Peyer's patch (tissue), 4 donors: ENCODE measurements around the gene ST6GAL2. TPM values are rescaled to one million over a fixed set of nuclear protein-coding genes. Genes with fewer than 3 reads are reported as not detected.

Source experiments
- DNase-seq, 3 donors: peaks; one replicate each; pipeline ENCODE4 v3.0.0-alpha.2; 2017 to 2019
- H3K27ac ChIP-seq, 4 donors: fragments of 200-600 bp; sonication (generic); one replicate each; pipeline ENCODE4 v1.5.1; 2016 to 2019
- H3K27me3 ChIP-seq, 2 donors: fragments of 200-600 bp; sonication (generic); one replicate each; pipeline ENCODE4 v1.5.1; 2019
- H3K36me3 ChIP-seq, 3 donors: fragments of 200-600 bp; sonication (generic); one replicate each; pipeline ENCODE4 v1.5.1; 2016 to 2019
- H3K4me1 ChIP-seq, 4 donors: fragments of 200-600 bp; sonication (generic); one replicate each; pipeline ENCODE4 v1.5.1; 2016 to 2019
- H3K4me3 ChIP-seq, 4 donors: fragments of 200-600 bp; sonication (generic); 1 replicate in 3 of 4; 2 replicates in 1 of 4; pipeline ENCODE4 v1.5.1; 2016 to 2019; ENCODE audit warnings: mild to moderate bottlenecking in 1 of 4
- H3K9me3 ChIP-seq, 4 donors: fragments of 200-600 bp; sonication (generic); one replicate each; pipeline ENCODE4 v1.5.1; 2016 to 2019; ENCODE audit warnings: mild to moderate bottlenecking in 1 of 4
- CTCF ChIP-seq, 6 experiments: fragments of 450-650 bp in 4 of 6; fragments of 200-600 bp in 2 of 6; sonication (generic) in 1 of 6; IDR thresholded peaks; one replicate each; pipeline ENCODE4 v1.5.1; 2017 to 2019; ENCODE audit warnings: antibody characterized with exemption in 6 of 6, mild to moderate bottlenecking in 3 of 6, moderate library complexity in 1 of 6
- POLR2A ChIP-seq, 2 donors: fragments of 450-650 bp; IDR thresholded peaks; one replicate each; pipeline ENCODE4 v1.5.1; 2017; ENCODE audit warnings: antibody characterized with exemption in 2 of 2, mild to moderate bottlenecking in 2 of 2, moderate library complexity in 2 of 2
- total RNA-seq, 4 donors: library from RNA; depleted of rRNA; stranded (reverse); fragments of >200 nt; gene quantifications; one replicate each; pipeline ENCODE4 v1.1.0, GENCODE V29; 2016

The ST6GAL2 gene
- total RNA-seq, 4 donors from 2014 or later, result 0.27 TPM; not detected in 3

GRCh38 chr2:106868275-106868674 is 17.7 kb downstream of the ST6GAL2 start:
- no peak overlapping the region for H3K27ac ChIP-seq
- H3K9me3 ChIP-seq, result no peaks in the 10 kb centered on the region
- no peak overlapping the region for H3K4me3 ChIP-seq
- DNase-seq, result no peak
- H3K4me1 ChIP-seq, result no peaks in the 10 kb centered on the region
- H3K36me3 ChIP-seq, result no peaks in the 10 kb centered on the region
- TF ChIP-seq CTCF (IDR thresholded peaks at IDR 0.05) (peak in 2 of 6 experiments; percentile 12 to 18), POLR2A (IDR thresholded peaks at IDR 0.05) (no peak)
- H3K27me3 ChIP-seq, result no peaks in the 10 kb centered on the region

GRCh38 chr2:106867196-106867953 is 18.6 kb downstream of the ST6GAL2 start:
- Histone ChIP-seq H3K9me3 (no peaks in the 10 kb centered on the region), H3K27ac (no peak overlapping the region), H3K4me1 (no peaks in the 10 kb centered on the region), H3K36me3 (no peaks in the 10 kb centered on the region), H3K4me3 (no peak overlapping the region), H3K27me3 (no peaks in the 10 kb centered on the region)
- no peak for TF ChIP-seq CTCF (IDR thresholded peaks at IDR 0.05)
- no peak for TF ChIP-seq POLR2A (IDR thresholded peaks at IDR 0.05)
- no peak for DNase-seq

- no peak for DNase-seq
- Histone ChIP-seq H3K9me3 (no peaks in the 10 kb centered on the region), H3K27me3 (no peaks in the 10 kb centered on the region), H3K36me3 (no peaks in the 10 kb centered on the region), H3K4me1 (no peaks in the 10 kb centered on the region), H3K4me3 (no peak overlapping the region), H3K27ac (no peak overlapping the region)
- no peak for TF ChIP-seq CTCF (IDR thresholded peaks at IDR 0.05)
- TF ChIP-seq POLR2A (IDR thresholded peaks at IDR 0.05), result no peak
These were observed 19.3 kb downstream of the ST6GAL2 start for GRCh38 chr2:106866641-106867040.

- Histone ChIP-seq H3K4me3 (no peak overlapping the region), H3K4me1 (no peaks in the 10 kb centered on the region), H3K27ac (no peak overlapping the region), H3K9me3 (no peaks in the 10 kb centered on the region), H3K27me3 (no peaks in the 10 kb centered on the region), H3K36me3 (no peaks in the 10 kb centered on the region)
- no peak for TF ChIP-seq CTCF (IDR thresholded peaks at IDR 0.05)
- TF ChIP-seq POLR2A (IDR thresholded peaks at IDR 0.05), result no peak
- no peak for DNase-seq
These were observed 21.9 kb downstream of the ST6GAL2 start for GRCh38 chr2:106864051-106864450.

- Histone ChIP-seq H3K36me3 (no peaks in the 10 kb centered on the region), H3K9me3 (no peaks in the 10 kb centered on the region), H3K27ac (no peak overlapping the region), H3K4me1 (no peaks in the 10 kb centered on the region), H3K4me3 (no peak overlapping the region), H3K27me3 (no peaks in the 10 kb centered on the region)
- TF ChIP-seq CTCF (IDR thresholded peaks at IDR 0.05) (no peak), POLR2A (IDR thresholded peaks at IDR 0.05) (no peak)
- DNase-seq, result no peak
These were observed 22.6 kb downstream of the ST6GAL2 start for GRCh38 chr2:106863387-106863786.
